Measurements from ENCODE around the gene IRX3. TPM values are rescaled to one million over a fixed set of nuclear protein-coding genes. Genes with fewer than 3 reads are reported as not detected.

IRX3 gene
- total and polyA plus RNA-seq, 2 experiments from 2014 or later, result 6.4 to 15.6 TPM

DNA sequence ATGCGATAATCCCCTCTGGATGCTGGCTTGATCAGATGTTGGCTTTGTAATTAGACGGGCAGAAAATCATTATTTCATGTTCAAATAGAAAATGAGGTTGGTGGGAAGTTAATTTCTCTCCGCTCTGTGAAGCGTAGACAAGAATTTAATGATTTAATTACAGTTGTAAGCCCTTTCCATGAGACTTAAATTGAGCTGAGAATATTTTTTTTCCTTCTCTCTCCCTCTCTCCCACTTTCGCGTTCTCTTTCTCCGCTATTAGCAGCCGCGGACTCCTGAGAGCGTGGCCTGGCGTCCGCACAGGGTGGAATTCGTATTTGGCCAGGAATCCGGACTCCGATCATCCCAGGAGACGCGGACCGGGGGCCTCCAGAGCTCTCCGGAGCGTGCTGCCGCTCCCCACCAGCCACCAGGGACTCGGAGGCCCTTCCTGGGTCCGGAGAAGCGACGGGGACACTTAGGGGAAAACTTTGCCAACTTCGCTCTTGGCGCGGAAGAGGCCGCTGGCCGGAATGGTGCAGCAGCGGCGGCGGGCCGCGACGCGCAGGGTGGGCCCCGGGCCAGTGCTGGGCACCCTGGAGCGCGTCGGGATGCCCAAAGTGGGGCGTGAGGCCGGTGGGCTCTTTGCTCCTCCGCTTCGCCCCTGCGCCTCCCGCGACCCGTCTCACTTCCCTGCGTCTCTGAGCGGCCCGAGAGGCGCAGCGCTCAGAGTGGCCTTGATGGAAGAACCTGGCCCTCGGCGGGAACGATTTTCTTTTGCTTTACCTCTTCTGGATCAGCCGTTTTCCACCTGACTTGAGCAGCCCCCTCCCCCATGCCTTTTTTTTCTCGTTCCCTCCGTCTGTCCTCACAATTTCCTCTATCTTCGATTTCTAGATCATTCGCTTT, 3.6 kb upstream of the IRX3 start:
- Histone ChIP-seq H3K36me3 (ENCODE audit: low read depth) (no peaks in the 10 kb centered on the region), H3K9me3 (ENCODE audit: low read depth) (no peaks in the 10 kb centered on the region), H3K9me2 (ENCODE audit: insufficient read depth) (no peaks in the 10 kb centered on the region), H3K4me2 (ENCODE audit: unreplicated experiment) (no peak overlapping the region), H3K27me3 (replicated peaks; ENCODE audit: insufficient read depth) (no peaks in the 10 kb centered on the region), H2AFZ (no peak overlapping the region), H3K9ac (no peak overlapping the region), H3K4me1 (ENCODE audit: insufficient read depth) (no peaks in the 10 kb centered on the region), H3K27ac (no peak overlapping the region), H3K4me3 (no peak overlapping the region), H4K20me1 (ENCODE audit: insufficient read depth) (no peaks in the 10 kb centered on the region), H3K79me2 (ENCODE audit: insufficient read depth) (peaks cover 4% of the 10 kb centered on the region; the same call in 1 of the 2 replicates), H3F3A (ENCODE audit: insufficient read depth) (no peaks in the 10 kb centered on the region)
- no peak for DNase-seq
- in situ Hi-C loops (cut with MboI), result no loop called here
- 62 to 66% methylated on average over 59 to 62 of the region's 62 CpGs for WGBS, 2 experiments (ENCODE audit: low coverage in 1 of 2, low lambda C conversion rate in 2 of 2, missing lambda C conversion rate in 2 of 2)
- no peak for TF ChIP-seq EZH2phosphoT487 (IDR thresholded peaks at IDR 0.05; ENCODE audit: insufficient read depth, low read depth)
- TF ChIP-seq EZH2 (IDR thresholded peaks at IDR 0.05; ENCODE audit: insufficient read depth, poor library complexity, severe bottlenecking), result no peak

DNA sequence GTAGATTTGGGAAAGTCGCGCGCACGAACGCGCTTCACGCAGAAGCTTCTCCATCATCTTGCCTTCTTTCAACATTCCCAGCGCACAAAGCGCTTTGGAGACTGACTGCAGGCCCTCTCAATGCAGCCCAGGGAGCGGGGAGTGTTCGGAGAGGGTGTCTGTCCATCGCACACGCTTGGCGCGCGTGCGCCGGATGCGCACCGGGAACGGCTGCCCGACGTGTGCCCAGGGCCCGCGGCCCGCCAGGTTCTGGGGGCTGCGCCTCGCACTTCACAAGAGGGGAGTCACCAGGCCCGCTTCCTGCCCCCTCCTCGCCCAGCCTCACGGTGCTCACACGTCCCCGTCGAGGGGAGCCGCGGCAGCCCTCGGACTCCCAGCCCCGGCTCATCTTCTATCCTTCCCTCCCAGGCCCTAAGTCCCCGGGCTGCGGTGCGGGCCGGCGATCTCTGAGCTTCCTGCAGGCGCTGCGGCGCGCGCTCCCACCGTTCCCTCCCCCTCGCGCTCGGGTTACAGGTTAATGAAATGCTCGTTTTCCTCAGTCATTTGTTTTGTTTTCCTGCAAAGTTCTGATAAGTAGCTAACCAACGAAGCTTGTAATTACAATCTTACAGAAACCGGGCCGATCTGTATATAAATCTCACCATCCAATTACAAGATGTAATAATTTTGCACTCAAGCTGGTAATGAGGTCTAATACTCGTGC, 2.8 kb upstream of the IRX3 start:
- no peaks in the 10 kb centered on the region for H3K9me3 ChIP-seq (ENCODE audit: low read depth)
- no peaks in the 10 kb centered on the region for H4K20me1 ChIP-seq (ENCODE audit: insufficient read depth)
- TF ChIP-seq EZH2phosphoT487 (IDR thresholded peaks at IDR 0.05; ENCODE audit: insufficient read depth, low read depth), result no peak
- TF ChIP-seq EZH2 (IDR thresholded peaks at IDR 0.05; ENCODE audit: insufficient read depth, poor library complexity, severe bottlenecking), result no peak
- H3K36me3 ChIP-seq (ENCODE audit: low read depth), result no peaks in the 10 kb centered on the region
- H2AFZ ChIP-seq, result no peak overlapping the region
- no peaks in the 10 kb centered on the region for H3K27me3 ChIP-seq (replicated peaks; ENCODE audit: insufficient read depth)
- H3K27ac ChIP-seq, result no peak overlapping the region
- H3K79me2 ChIP-seq (ENCODE audit: insufficient read depth), result peaks cover 12% of the 10 kb centered on the region
- H3K4me2 ChIP-seq (ENCODE audit: unreplicated experiment), result no peak overlapping the region
- 90 to 91% methylated on average over 45 to 57 of the region's 57 CpGs for WGBS, 2 experiments (ENCODE audit: low coverage in 1 of 2, low lambda C conversion rate in 2 of 2, missing lambda C conversion rate in 2 of 2)
- H3K4me3 ChIP-seq, result no peak overlapping the region
- no peaks in the 10 kb centered on the region for H3K9me2 ChIP-seq (ENCODE audit: insufficient read depth)
- in situ Hi-C loops (cut with MboI), result no loop called here
- H3K4me1 ChIP-seq (ENCODE audit: insufficient read depth), result no peaks in the 10 kb centered on the region
- DNase-seq, result no peak
- H3F3A ChIP-seq (ENCODE audit: insufficient read depth), result no peaks in the 10 kb centered on the region
- H3K9ac ChIP-seq, result no peak overlapping the region

DNA sequence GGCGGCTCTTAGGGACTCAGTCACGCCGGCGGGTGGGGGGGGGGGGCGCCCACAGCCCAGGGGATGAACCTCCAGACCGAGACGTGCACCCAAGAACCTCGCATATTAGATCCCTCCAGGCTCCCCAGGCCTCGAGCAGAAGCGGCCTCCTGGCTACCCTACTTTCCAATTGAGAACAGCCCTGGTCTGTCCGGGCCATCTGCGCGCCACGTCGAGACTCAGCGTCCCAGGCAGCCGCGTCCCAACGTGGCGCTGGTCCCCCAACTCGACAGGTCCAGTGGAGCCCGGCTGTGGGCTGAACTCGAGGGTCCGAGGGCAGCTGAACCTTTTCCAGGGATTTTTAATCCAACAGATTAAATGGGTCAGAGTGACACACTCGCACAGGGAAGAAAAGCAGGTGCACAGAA, 2.3 kb upstream of the IRX3 start:
- H3K27ac ChIP-seq, result no peak overlapping the region
- no peak for TF ChIP-seq EZH2phosphoT487 (IDR thresholded peaks at IDR 0.05; ENCODE audit: insufficient read depth, low read depth)
- no peak for TF ChIP-seq EZH2 (IDR thresholded peaks at IDR 0.05; ENCODE audit: insufficient read depth, poor library complexity, severe bottlenecking)
- H3K9ac ChIP-seq, result no peak overlapping the region
- no peaks in the 10 kb centered on the region for H3K27me3 ChIP-seq (replicated peaks; ENCODE audit: insufficient read depth)
- in situ Hi-C loops (cut with MboI), result no loop called here
- H3K36me3 ChIP-seq (ENCODE audit: low read depth), result no peaks in the 10 kb centered on the region
- no peak for DNase-seq
- peaks cover 17% of the 10 kb centered on the region for H3K79me2 ChIP-seq (ENCODE audit: insufficient read depth)
- H3K4me2 ChIP-seq (ENCODE audit: unreplicated experiment), result no peak overlapping the region
- H3K4me1 ChIP-seq (ENCODE audit: insufficient read depth), result 0 out of 2 replicates have a peak, but pooled peaks cover 3% of the 10 kb centered on the region
- no peaks in the 10 kb centered on the region for H3F3A ChIP-seq (ENCODE audit: insufficient read depth)
- no peaks in the 10 kb centered on the region for H3K9me3 ChIP-seq (ENCODE audit: low read depth)
- no peak overlapping the region for H3K4me3 ChIP-seq
- H4K20me1 ChIP-seq (ENCODE audit: insufficient read depth), result no peaks in the 10 kb centered on the region
- no peak overlapping the region for H2AFZ ChIP-seq
- no peaks in the 10 kb centered on the region for H3K9me2 ChIP-seq (ENCODE audit: insufficient read depth)
- 96 to 98% methylated on average over 21 to 25 of the region's 25 CpGs for WGBS, 2 experiments (ENCODE audit: low coverage in 1 of 2, low lambda C conversion rate in 2 of 2, missing lambda C conversion rate in 2 of 2)

DNA sequence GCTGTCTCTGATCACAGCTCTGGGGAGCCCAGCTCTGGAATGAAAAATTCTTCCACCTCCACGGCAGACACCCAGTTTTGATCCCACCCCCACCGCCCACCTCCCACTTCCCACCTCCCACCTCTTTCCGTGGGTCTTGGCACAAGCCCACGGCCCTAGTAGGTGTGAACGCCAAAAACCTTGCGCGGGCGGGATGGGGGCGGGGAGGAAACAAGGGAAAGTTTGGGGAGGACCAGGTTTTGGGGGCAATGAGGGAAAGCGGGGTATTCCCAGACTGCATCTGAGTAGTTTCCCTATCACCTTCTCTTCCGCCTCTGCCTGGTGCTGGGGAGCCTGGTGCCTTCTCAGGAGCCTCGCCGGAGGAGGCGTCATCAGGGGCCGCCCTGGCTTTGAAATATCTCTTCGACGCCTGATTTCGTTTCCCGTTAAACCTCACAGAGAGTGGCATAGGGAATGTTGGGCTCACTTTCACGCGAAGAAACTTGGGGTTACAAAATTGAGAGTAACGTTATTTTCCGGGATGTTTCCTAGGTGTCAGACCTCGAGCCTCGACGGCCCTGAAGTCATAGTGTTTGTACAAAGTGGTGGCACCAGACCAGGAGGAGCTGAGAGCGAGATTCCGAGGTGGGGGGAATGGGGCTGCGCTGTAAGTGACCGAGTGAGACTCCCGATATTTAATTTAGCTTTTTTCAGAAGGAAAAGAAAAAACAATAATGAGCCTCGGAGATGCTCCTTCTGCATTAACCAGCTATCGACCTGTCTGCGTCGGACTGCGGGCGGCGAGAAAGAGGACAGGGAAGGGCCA, 1.6 kb upstream of the IRX3 start:
- Histone ChIP-seq H3K9ac (no peak overlapping the region), H2AFZ (no peak overlapping the region), H3K79me2 (ENCODE audit: insufficient read depth) (peaks cover 22% of the 10 kb centered on the region), H3K4me1 (ENCODE audit: insufficient read depth) (0 out of 2 replicates have a peak, but pooled peaks cover 6% of the 10 kb centered on the region), H3F3A (ENCODE audit: insufficient read depth) (no peaks in the 10 kb centered on the region), H3K36me3 (ENCODE audit: low read depth) (no peaks in the 10 kb centered on the region), H3K4me3 (no peak overlapping the region), H3K27ac (no peak overlapping the region), H4K20me1 (ENCODE audit: insufficient read depth) (no peaks in the 10 kb centered on the region), H3K9me2 (ENCODE audit: insufficient read depth) (no peaks in the 10 kb centered on the region), H3K9me3 (ENCODE audit: low read depth) (no peaks in the 10 kb centered on the region), H3K27me3 (replicated peaks; ENCODE audit: insufficient read depth) (no peaks in the 10 kb centered on the region), H3K4me2 (ENCODE audit: unreplicated experiment) (no peak overlapping the region)
- no peak for TF ChIP-seq EZH2phosphoT487 (IDR thresholded peaks at IDR 0.05; ENCODE audit: insufficient read depth, low read depth)
- no peak for TF ChIP-seq EZH2 (IDR thresholded peaks at IDR 0.05; ENCODE audit: insufficient read depth, poor library complexity, severe bottlenecking)
- no peak for DNase-seq
- 94 to 95% methylated on average over 28 to 38 of the region's 38 CpGs for WGBS, 2 experiments (ENCODE audit: low coverage in 1 of 2, low lambda C conversion rate in 2 of 2, missing lambda C conversion rate in 2 of 2)
- in situ Hi-C loops (cut with MboI), result no loop called here
